Measurements from ENCODE around the gene C2CD2.
"Not testable (repeated sequence)": the region's sequence is repeated elsewhere in the genome, so short reads cannot be mapped to it uniquely, and the experiment has no call there.

- TF ChIP-seq, protein P1, sequence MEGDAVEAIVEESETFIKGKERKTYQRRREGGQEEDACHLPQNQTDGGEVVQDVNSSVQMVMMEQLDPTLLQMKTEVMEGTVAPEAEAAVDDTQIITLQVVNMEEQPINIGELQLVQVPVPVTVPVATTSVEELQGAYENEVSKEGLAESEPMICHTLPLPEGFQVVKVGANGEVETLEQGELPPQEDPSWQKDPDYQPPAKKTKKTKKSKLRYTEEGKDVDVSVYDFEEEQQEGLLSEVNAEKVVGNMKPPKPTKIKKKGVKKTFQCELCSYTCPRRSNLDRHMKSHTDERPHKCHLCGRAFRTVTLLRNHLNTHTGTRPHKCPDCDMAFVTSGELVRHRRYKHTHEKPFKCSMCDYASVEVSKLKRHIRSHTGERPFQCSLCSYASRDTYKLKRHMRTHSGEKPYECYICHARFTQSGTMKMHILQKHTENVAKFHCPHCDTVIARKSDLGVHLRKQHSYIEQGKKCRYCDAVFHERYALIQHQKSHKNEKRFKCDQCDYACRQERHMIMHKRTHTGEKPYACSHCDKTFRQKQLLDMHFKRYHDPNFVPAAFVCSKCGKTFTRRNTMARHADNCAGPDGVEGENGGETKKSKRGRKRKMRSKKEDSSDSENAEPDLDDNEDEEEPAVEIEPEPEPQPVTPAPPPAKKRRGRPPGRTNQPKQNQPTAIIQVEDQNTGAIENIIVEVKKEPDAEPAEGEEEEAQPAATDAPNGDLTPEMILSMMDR (IDR thresholded peaks at IDR 0.05; ENCODE audit: low read length) = not testable (repeated sequence)
- TF ChIP-seq EZH2 (IDR thresholded peaks at IDR 0.05; ENCODE audit: borderline replicate concordance, low read length) = not testable (repeated sequence)
Observed at GRCh38 chr21:41959697-41960096, 5.9 kb upstream of the C2CD2 start.
